Memory B cell (primary cell): Measurements from ENCODE around the gene IFI27L2.

Experiments
- ATAC-seq: fragments of 150-1000 bp; cut with Tn5 transposase; 2 replicates; pipeline ENCODE4 v1.10.0; 2021; ENCODE audit warnings: low read depth, mild to moderate bottlenecking, moderate library complexity
- DNase-seq, 2 donors: peaks; one replicate each; pipeline ENCODE4 v3.0.0; 2022; ENCODE audit warnings: low spot score in 2 of 2
- H3K27ac Mint-ChIP-seq: one replicate; pipeline ENCODE4 v1.8.0; 2022; ENCODE audit warnings: mild to moderate bottlenecking, moderate library complexity, mixed read lengths
- H3K27me3 Mint-ChIP-seq: one replicate; pipeline ENCODE4 v1.8.0; 2022; ENCODE audit warnings: mixed read lengths
- H3K36me3 Mint-ChIP-seq: one replicate; pipeline ENCODE4 v1.8.0; 2022; ENCODE audit warnings: mild to moderate bottlenecking, mixed read lengths
- H3K4me1 Mint-ChIP-seq: one replicate; pipeline ENCODE4 v1.8.0; 2022; ENCODE audit warnings: mixed read lengths
- H3K4me3 Mint-ChIP-seq: one replicate; pipeline ENCODE4 v1.8.0; 2022; ENCODE audit warnings: mild to moderate bottlenecking, moderate library complexity, mixed read lengths
- H3K9me3 Mint-ChIP-seq: one replicate; pipeline ENCODE4 v1.8.0; 2022; ENCODE audit warnings: mixed read lengths

The IFI27L2 gene

DNA sequence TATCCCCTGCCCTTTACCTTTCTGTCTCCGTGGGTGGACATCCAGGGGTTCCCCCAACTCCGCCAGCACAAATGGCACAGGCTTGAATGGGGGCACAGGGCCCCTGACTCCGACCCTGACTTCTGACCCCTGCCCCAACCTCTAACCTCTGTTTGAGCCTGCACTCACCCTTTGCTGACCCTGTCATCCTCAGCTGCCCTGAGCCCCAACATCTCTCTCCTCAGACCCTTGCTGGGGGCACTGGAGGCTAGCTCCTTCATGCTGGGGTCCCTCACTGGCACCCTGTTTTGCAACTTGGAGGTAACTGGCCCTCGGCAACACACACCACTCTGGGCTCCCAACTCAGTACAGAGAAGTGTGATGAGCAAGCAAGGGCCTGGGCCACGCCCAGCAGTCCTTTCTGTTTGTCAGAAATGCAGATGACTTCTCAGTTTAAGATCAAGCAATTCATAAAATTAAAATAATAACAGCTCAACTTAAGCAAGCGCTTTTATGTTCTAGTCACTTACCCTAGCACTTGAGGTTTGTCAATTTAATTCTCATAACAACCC, 16.8 kb downstream of the IFI27L2 start:
- Mint-ChIP-seq H3K9me3 (no peaks in the 10 kb centered on the region), H3K4me3 (no peak overlapping the region), H3K27ac (no peak overlapping the region), H3K27me3 (peaks cover 21% of the 10 kb centered on the region), H3K4me1 (no peaks in the 10 kb centered on the region), H3K36me3 (no peaks in the 10 kb centered on the region)
- DNase-seq: no peak
- ATAC-seq: no peak

DNA sequence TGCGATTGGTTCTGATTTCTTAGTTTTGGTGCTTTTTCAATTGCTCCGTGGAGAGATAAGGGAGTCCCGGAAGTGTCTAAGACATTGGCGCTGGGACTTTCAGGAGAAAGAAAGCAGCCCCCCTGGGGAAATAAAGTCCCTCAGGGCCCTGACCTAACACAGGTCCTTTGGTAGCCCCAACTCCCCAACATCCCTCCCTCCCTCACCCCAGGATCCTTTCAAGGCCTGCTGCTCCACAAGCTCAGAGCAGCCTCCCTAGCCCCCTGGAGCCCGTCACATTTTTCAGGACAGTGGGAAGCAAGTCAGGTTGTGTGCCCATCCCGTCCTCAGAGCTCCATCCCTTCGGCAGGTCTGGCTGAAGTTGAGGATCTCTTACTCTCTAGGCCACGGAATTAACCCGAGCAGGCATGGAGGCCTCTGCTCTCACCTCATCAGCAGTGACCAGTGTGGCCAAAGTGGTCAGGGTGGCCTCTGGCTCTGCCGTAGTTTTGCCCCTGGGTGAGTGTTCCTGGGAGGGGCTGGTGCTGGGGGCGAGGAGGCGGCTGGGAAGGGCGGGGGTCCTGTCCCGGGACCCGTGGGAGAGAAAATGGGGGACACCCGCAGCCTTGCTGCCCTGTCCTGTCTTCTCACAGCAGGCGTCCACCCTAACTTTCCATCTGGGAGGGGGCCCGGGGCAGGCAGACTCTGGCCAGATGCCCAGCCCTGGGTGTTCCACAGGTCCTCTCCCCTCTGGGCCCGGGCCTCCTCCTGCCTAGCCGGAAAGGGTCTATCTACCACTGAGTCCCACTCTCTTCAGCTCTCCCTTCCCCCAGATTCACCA, 17.9 kb downstream of the IFI27L2 start:
- ATAC-seq (no peak), DNase-seq (no peak)
- Mint-ChIP-seq H3K4me1 (no peaks in the 10 kb centered on the region), H3K27me3 (peaks cover 20% of the 10 kb centered on the region), H3K27ac (no peak overlapping the region), H3K4me3 (no peak overlapping the region), H3K36me3 (no peaks in the 10 kb centered on the region), H3K9me3 (no peaks in the 10 kb centered on the region)

DNA sequence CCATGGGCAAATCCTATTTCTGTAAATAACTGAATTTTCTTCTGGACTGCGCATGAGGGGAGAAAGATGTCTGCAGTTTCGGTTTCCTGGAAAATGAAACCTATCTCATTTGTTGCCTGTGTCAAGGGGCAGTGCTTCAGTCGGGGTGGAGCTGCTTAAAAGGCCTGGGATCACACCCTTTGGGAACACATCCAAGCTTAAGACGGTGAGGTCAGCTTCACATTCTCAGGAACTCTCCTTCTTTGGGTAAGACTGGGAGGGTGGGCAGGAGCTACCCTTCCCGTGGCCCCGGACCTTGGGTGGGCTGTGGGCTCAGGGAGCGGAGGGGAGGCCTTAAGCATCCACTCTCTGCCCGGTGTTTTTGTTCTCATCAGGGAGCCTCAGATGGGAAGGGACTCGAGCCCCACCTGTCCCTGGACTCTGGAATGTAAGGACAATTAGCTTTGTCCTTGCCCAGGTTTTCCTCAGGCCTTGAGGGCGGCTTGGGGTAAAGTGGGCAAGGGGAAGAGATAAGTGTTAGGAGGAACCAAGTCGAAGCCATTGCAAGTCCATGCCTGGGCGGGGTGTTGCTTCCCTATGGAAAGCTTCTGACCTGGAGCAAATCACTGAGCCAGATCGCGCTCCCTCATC, 18.7 kb downstream of the IFI27L2 start, which contains the start of gene IFI27:
Gene IFI27 (plus strand): TSS at position 185 of the 630 bp plus-strand sequence.
- Mint-ChIP-seq H3K9me3 (no peaks in the 10 kb centered on the region), H3K27ac (no peak within 1 kb of the TSS), H3K4me1 (no peaks in the 10 kb centered on the region), H3K4me3 (no peak within 1 kb of the TSS), H3K27me3 (peaks cover 16% of the 10 kb centered on the region), H3K36me3 (no peaks in the 10 kb centered on the region)
- DNase-seq (no peak), ATAC-seq (no peak)

DNA sequence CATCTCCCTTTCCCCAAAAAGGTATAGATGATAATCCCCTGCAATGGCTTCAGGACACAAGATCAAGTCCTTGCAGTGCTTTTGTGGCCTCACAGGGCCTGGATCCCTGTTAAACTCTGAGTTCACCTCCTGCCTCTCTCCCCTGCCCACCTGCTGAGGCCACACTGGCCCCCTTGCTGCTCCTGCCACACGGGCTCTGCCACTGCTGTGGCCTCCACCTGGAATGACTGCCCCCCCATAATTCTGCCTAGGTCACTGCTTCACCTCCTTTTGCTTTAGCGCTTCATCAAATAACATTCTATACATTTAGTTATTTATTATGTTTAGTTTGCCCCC, 19.5 kb downstream of the IFI27L2 start:
- peaks cover 14% of the 10 kb centered on the region for H3K27me3 Mint-ChIP-seq

DNA sequence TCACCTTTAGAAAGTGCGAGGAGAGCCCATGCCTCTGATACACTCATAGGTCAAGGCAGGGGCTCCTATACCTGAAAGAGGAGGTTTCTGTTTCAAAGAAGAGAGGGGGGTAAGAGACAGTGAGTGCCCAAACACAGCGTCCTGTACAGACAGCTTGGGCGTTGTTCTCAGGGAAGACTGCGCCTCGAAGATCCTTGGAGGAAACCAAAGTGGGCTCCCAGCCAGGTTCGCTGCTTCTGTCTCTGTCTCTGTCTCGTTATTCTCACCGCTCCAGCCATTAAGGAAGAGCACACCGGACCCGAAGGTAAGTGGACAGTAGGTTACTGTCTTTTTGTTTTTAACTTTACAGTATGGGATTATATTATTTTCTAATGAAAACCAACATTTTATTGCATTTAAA, 24.7 kb downstream of the IFI27L2 start:
- Mint-ChIP-seq H3K4me1 (no peaks in the 10 kb centered on the region), H3K4me3 (no peak overlapping the region), H3K36me3 (no peaks in the 10 kb centered on the region), H3K27me3 (no peaks in the 10 kb centered on the region), H3K27ac (no peak overlapping the region), H3K9me3 (no peaks in the 10 kb centered on the region)
- DNase-seq: no peak
- ATAC-seq: no peak

More for the DNA sequence above, 19.5 kb downstream of the IFI27L2 start:
- H3K27ac Mint-ChIP-seq: no peak overlapping the region
- ATAC-seq (no peak), DNase-seq (no peak)
- H3K4me3 Mint-ChIP-seq: no peak overlapping the region
- H3K4me1 Mint-ChIP-seq: no peaks in the 10 kb centered on the region
- H3K36me3 Mint-ChIP-seq: no peaks in the 10 kb centered on the region
- H3K9me3 Mint-ChIP-seq: no peaks in the 10 kb centered on the region

DNA sequence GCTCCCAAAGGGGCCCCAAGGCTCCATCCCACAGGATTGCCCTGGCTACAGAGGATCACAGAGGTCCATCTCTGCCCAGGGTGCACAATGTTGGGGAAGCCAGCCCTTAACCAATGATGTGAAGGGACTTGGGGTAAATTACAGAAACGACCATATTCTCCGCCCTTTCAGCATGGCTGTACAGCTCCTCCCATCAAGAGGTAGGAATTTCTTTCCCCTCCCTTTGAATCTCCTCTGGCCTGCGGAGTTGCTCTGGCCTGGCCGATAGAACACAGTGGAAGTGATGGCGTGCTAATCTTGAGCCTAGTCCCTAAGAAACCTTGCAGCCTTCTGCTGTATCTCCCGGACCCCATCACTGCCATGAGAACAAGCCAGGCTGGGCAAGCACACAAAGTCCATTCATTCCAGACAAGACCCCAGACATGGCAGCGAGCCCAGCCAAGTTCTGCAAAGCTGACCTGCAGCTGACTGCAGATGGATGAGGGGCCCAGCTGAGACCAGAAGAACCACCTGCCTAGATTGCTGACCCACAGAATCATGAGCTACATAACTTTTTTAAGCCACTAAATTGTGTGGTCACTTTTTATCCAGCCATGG, 25.8 kb downstream of the IFI27L2 start:
- Mint-ChIP-seq H3K27me3 (no peaks in the 10 kb centered on the region), H3K9me3 (no peaks in the 10 kb centered on the region), H3K36me3 (no peaks in the 10 kb centered on the region), H3K4me3 (no peak overlapping the region), H3K27ac (no peak overlapping the region), H3K4me1 (no peaks in the 10 kb centered on the region)
- no peak for ATAC-seq
- DNase-seq: no peak

DNA sequence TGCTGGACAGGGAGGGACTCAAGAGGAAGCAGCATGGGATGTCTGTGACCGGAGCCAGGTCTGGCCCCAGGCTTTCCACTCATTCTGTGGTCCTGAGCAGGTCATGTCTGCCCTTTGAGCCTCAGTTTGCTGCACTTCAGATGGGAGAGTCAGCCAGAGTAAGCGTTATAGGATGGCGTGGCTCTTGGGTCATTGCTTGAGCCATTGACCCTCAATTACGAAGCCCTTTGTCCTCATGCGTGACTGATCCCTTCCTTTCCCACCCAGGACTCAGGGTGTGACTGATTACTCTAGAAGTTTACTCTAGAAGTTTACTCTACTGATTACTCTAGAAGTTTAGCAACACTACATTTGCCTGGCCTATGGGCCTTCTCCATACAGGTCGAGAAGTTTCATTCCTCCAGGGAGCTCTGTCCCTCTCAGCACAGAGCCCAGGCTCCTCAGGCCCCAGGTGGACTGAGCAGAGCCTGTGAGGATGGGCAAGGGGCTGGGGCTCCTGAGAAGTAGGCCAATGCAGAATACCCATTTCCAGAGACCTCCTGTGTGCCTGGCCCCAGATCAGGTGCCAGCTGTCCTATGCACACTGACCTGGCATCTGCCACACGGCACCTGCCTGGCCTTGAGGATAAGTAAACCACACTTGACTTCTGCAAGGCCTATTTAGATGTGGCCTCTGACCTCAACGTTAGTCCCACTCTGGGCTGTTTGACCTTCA, 26.5 kb downstream of the IFI27L2 start:
- H3K4me1 Mint-ChIP-seq: no peaks in the 10 kb centered on the region
- no peak overlapping the region for H3K4me3 Mint-ChIP-seq
- no peaks in the 10 kb centered on the region for H3K36me3 Mint-ChIP-seq
- no peak overlapping the region for H3K27ac Mint-ChIP-seq
- no peaks in the 10 kb centered on the region for H3K27me3 Mint-ChIP-seq
- H3K9me3 Mint-ChIP-seq: no peaks in the 10 kb centered on the region
- DNase-seq (no peak), ATAC-seq (no peak)

DNA sequence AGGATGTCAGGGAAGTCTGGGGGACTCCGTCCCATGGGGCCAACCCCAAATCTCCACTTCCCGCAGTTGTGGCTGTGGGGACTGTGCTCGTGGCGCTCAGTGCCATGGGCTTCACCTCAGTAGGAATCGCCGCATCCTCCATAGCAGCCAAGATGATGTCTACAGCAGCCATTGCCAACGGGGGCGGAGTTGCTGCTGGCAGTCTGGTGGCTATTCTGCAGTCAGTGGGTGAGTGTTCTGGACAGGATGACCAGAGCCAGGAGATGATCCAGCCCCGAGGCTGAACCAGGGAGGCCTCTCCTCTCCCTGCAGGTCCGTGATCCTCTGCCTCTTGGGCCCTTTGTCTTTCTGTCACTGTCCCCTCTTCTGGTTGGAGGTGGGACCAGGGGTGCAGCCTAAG, 27.7 kb downstream of the IFI27L2 start:
- no peak overlapping the region for H3K4me3 Mint-ChIP-seq
- no peaks in the 10 kb centered on the region for H3K27me3 Mint-ChIP-seq
- H3K9me3 Mint-ChIP-seq: no peaks in the 10 kb centered on the region
- no peak for DNase-seq
- no peak for ATAC-seq
- peaks cover 2% of the 10 kb centered on the region for H3K36me3 Mint-ChIP-seq
- no peaks in the 10 kb centered on the region for H3K4me1 Mint-ChIP-seq
- no peak overlapping the region for H3K27ac Mint-ChIP-seq

DNA sequence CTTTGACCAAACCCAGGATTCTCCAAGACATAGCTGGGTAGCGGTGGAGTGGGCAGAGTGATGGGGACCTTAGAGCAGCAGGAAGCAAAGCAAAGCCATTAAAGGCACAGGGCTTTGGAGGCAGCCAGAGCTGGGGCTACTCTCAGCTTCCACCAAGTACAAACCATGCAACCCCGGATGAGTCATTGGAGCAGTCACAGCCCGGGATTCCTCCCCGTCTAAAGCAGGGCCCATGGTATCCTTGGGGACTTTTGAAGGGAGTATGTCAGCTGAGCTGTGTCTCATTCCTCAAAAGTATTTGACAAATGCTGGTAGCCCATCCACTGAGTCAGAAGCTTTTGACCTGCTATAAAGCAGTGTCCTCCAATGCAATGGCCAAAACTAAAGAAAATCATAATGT, 28.6 kb downstream of the IFI27L2 start:
- H3K9me3 Mint-ChIP-seq: no peaks in the 10 kb centered on the region
- H3K4me1 Mint-ChIP-seq: no peaks in the 10 kb centered on the region
- no peak overlapping the region for H3K4me3 Mint-ChIP-seq

DNA sequence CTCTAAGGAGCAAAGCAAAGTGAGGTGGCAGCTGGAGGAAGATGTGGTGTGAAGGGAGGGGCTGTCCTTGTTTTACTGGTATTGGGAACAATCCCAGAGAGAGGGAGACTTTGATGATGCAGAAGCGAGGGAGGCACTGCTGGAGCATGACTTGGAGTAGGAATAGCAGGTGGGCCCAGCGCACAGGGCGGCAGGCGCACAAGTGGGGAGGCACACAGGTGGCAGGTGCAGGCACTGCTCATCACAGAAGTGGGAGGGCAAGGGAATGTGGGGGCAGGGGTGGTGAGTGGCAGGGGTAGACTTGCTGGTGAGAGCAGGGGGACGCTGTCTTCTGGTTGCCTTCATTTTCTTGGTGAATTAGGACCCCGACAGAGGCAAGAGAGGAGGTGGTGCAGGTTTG, 30.4 kb downstream of the IFI27L2 start:
- no peaks in the 10 kb centered on the region for H3K9me3 Mint-ChIP-seq
- H3K27me3 Mint-ChIP-seq: no peaks in the 10 kb centered on the region
- peaks cover 2% of the 10 kb centered on the region for H3K36me3 Mint-ChIP-seq
- no peak overlapping the region for H3K27ac Mint-ChIP-seq
- no peak overlapping the region for H3K4me3 Mint-ChIP-seq
- DNase-seq: no peak
- H3K4me1 Mint-ChIP-seq: no peaks in the 10 kb centered on the region
- no peak for ATAC-seq

More for the DNA sequence above, 28.6 kb downstream of the IFI27L2 start:
- ATAC-seq (no peak), DNase-seq (no peak)
- Mint-ChIP-seq H3K27me3 (no peaks in the 10 kb centered on the region), H3K27ac (no peak overlapping the region), H3K36me3 (peaks cover 2% of the 10 kb centered on the region)

DNA sequence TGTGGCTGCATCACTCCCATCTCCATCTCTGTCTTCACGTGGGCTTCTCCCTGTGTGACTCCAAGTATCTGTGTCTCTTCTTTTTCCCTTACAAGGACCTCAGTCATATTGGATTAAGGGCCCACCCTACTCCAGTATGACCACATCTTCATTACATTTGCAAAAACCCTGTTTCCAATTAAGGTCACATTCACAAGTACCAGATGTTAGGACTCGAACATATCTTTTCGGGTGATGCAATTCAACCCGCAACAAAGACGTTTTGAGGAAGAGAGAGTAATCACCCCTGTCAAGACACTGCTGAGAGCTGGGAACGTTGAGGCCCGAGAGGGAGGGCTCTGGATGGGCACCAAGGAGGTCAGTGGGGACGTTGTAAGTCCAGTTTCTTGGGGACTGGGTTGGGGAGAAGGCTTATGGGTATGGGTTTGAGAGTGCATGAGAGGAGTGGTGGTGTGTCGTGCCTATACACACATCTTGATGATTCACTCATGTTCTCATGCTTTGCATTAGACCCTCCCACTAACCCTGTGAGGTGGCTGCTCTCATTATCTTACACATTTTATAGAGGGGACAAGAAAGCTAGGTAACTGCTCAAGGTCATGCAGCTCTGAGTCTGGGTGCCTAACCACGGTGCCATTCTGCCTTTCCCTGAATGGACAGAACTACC, 30.9 kb downstream of the IFI27L2 start:
- Mint-ChIP-seq H3K9me3 (no peaks in the 10 kb centered on the region), H3K36me3 (peaks cover 2% of the 10 kb centered on the region), H3K27ac (no peak overlapping the region), H3K27me3 (no peaks in the 10 kb centered on the region), H3K4me3 (no peak overlapping the region), H3K4me1 (no peaks in the 10 kb centered on the region)
- DNase-seq: no peak
- ATAC-seq: no peak

DNA sequence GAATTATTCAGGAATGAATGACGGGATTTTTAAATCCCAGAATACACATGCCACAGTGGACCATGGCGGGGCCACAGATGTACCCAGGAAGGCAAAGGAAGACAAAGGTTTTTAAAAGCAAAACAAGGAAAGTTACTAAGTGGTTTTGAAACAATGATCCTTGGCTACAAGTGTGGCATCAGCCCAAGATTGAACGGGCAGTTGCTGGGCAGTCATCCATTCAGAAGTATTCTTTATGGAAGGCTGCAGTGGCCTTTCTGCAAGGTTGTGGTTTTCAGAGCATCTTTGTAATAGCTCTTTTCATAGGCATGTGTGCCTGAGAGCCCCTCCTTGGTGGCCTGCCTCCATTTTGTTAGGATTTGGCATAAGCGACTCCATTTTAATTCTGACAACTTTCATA, 32.3 kb downstream of the IFI27L2 start:
- Mint-ChIP-seq H3K9me3 (no peaks in the 10 kb centered on the region), H3K36me3 (peaks cover 2% of the 10 kb centered on the region), H3K27ac (no peak overlapping the region), H3K27me3 (no peaks in the 10 kb centered on the region), H3K4me1 (no peaks in the 10 kb centered on the region), H3K4me3 (no peak overlapping the region)
- DNase-seq (no peak), ATAC-seq (no peak)

DNA sequence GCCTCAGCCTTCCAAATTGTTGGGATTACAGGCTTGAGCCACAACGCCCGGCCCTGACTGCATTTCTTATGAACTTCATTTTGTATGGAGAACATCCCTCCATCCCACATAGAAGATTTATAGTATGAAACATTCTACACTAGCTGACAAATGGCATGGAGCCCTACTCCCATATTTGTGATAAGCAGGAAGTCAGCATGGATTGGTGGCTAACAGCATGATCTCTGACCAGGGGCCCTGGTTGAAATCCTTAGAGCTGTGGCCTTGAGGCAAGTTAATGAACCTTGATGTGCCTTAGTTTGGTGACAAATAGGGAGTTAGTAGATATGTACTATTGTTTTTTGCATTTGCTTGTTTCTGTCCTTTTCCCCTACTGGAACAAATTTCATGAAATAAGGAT, 36.0 kb downstream of the IFI27L2 start:
- no peak overlapping the region for H3K4me3 Mint-ChIP-seq
- peaks cover 2% of the 10 kb centered on the region for H3K36me3 Mint-ChIP-seq
- H3K27me3 Mint-ChIP-seq: no peaks in the 10 kb centered on the region
- no peaks in the 10 kb centered on the region for H3K9me3 Mint-ChIP-seq
- H3K27ac Mint-ChIP-seq: no peak overlapping the region
- no peak for DNase-seq
- H3K4me1 Mint-ChIP-seq: no peaks in the 10 kb centered on the region
- ATAC-seq: no peak
